Measurements from ENCODE around the gene UBTD2.

The UBTD2 gene

GRCh38 chr5:172178991-172179989 is 104.3 kb downstream of the UBTD2 start:
- CTCF ChIA-PET = interaction anchor here (0.9 kb wide), 1 partner anchor 104 kb away, joined by 3 read pairs; no protein-coding TSS in a partner anchor
- no peak for DNase-seq (ENCODE audit: extremely low spot score)
- POLR2A ChIA-PET = interaction anchor here (1.7 kb wide), 1 partner anchor 7 kb away, joined by 5 read pairs; no protein-coding TSS in a partner anchor
- TF ChIP-seq BHLHE40 (IDR thresholded peaks at IDR 0.05; ENCODE audit: borderline replicate concordance) (no peak), ELF4 (IDR thresholded peaks at IDR 0.05) (no peak), TARDBP (IDR thresholded peaks at IDR 0.05) (no peak), FOXM1 (IDR thresholded peaks at IDR 0.05; ENCODE audit: borderline replicate concordance) (no peak), HDGF (IDR thresholded peaks at IDR 0.05; ENCODE audit: borderline replicate concordance) (no peak), LEF1 (IDR thresholded peaks at IDR 0.05; ENCODE audit: borderline replicate concordance) (no peak), SP1 (IDR thresholded peaks at IDR 0.05) (no peak), FOXA1 (IDR thresholded peaks at IDR 0.05) (no peak), ARNT (IDR thresholded peaks at IDR 0.05) (no peak), CTBP1 (IDR thresholded peaks at IDR 0.05; ENCODE audit: borderline replicate concordance) (no peak), SUZ12 (IDR thresholded peaks at IDR 0.05) (no peak), FOXK2 (IDR thresholded peaks at IDR 0.05) (no peak), ZNF384 (IDR thresholded peaks at IDR 0.05) (no peak)

- ChIA-PET POLR2A (interaction anchor here (1.7 kb wide), 1 partner anchor 8 kb away, joined by 5 read pairs; no protein-coding TSS in a partner anchor), CTCF (interaction anchor here (0.9 kb wide), 1 partner anchor 105 kb away, joined by 3 read pairs; no protein-coding TSS in a partner anchor)
- DNase-seq (ENCODE audit: extremely low spot score) = no peak
These were observed 105.1 kb downstream of the UBTD2 start for GRCh38 chr5:172178301-172178987.

GRCh38 chr5:172177176-172177575 is 106.4 kb downstream of the UBTD2 start:
- DNase-seq (ENCODE audit: extremely low spot score) = no peak
- CTCF ChIA-PET = interaction anchor here (1.1 kb wide), 1 partner anchor 12 kb away, joined by 3 read pairs; no protein-coding TSS in a partner anchor
- POLR2A ChIA-PET = interaction anchor here (1.7 kb wide), 1 partner anchor 9 kb away, joined by 5 read pairs; no protein-coding TSS in a partner anchor
- TF ChIP-seq L3MBTL2 (conservative IDR thresholded peaks at IDR 0.05) = no peak
- TF ChIP-seq BHLHE40 (IDR thresholded peaks at IDR 0.05; ENCODE audit: borderline replicate concordance) = no peak
- TF ChIP-seq FOXA1 (IDR thresholded peaks at IDR 0.05) = no peak
- no peak for TF ChIP-seq SUZ12 (IDR thresholded peaks at IDR 0.05)
- no peak for TF ChIP-seq PKNOX1 (IDR thresholded peaks at IDR 0.05)
- no peak for TF ChIP-seq FOXM1 (IDR thresholded peaks at IDR 0.05; ENCODE audit: borderline replicate concordance)
- TF ChIP-seq ARNT (IDR thresholded peaks at IDR 0.05) = no peak
- TF ChIP-seq ZNF384 (IDR thresholded peaks at IDR 0.05) = no peak
- no peak for TF ChIP-seq HDGF (IDR thresholded peaks at IDR 0.05; ENCODE audit: borderline replicate concordance)
- no peak for TF ChIP-seq CTBP1 (IDR thresholded peaks at IDR 0.05; ENCODE audit: borderline replicate concordance)
- no peak for TF ChIP-seq FOXK2 (IDR thresholded peaks at IDR 0.05)
- no peak for TF ChIP-seq LEF1 (IDR thresholded peaks at IDR 0.05; ENCODE audit: borderline replicate concordance)
- no peak for TF ChIP-seq TARDBP (IDR thresholded peaks at IDR 0.05)
- TF ChIP-seq ELF4 (IDR thresholded peaks at IDR 0.05) = no peak
- TF ChIP-seq NFRKB (IDR thresholded peaks at IDR 0.05) = no peak
- no peak for TF ChIP-seq SP1 (IDR thresholded peaks at IDR 0.05)

More at GRCh38 chr5:172178301-172178987, 105.1 kb downstream of the UBTD2 start:
- no peak for TF ChIP-seq FOXK2 (IDR thresholded peaks at IDR 0.05)
- TF ChIP-seq FOXA1 (IDR thresholded peaks at IDR 0.05) = no peak
- TF ChIP-seq L3MBTL2 (conservative IDR thresholded peaks at IDR 0.05) = no peak
- no peak for TF ChIP-seq TARDBP (IDR thresholded peaks at IDR 0.05)
- TF ChIP-seq SP1 (IDR thresholded peaks at IDR 0.05) = no peak
- no peak for TF ChIP-seq HDGF (IDR thresholded peaks at IDR 0.05; ENCODE audit: borderline replicate concordance)
- no peak for TF ChIP-seq ZNF384 (IDR thresholded peaks at IDR 0.05)
- TF ChIP-seq ARNT (IDR thresholded peaks at IDR 0.05) = no peak
- no peak for TF ChIP-seq ELF4 (IDR thresholded peaks at IDR 0.05)
- TF ChIP-seq BHLHE40 (IDR thresholded peaks at IDR 0.05; ENCODE audit: borderline replicate concordance) = no peak
- no peak for TF ChIP-seq PKNOX1 (IDR thresholded peaks at IDR 0.05)
- TF ChIP-seq FOXM1 (IDR thresholded peaks at IDR 0.05; ENCODE audit: borderline replicate concordance) = no peak
- TF ChIP-seq SUZ12 (IDR thresholded peaks at IDR 0.05) = no peak
- TF ChIP-seq CTBP1 (IDR thresholded peaks at IDR 0.05; ENCODE audit: borderline replicate concordance) = no peak
- TF ChIP-seq LEF1 (IDR thresholded peaks at IDR 0.05; ENCODE audit: borderline replicate concordance) = no peak

GRCh38 chr5:172175263-172175719 is 108.3 kb downstream of the UBTD2 start:
- CTCF ChIA-PET = interaction anchor here (0.6 kb wide), 1 partner anchor 62 kb away, joined by 3 read pairs; no protein-coding TSS in a partner anchor
- POLR2A ChIA-PET = interaction anchor here (0.7 to 1.5 kb wide), 2 partner anchors 13 to 107 kb away, joined by 3 to 6 read pairs; partner anchors contain the start of gene STK10
- no peak for DNase-seq (ENCODE audit: extremely low spot score)
- TF ChIP-seq TARDBP (IDR thresholded peaks at IDR 0.05) (no peak), CTBP1 (IDR thresholded peaks at IDR 0.05; ENCODE audit: borderline replicate concordance) (no peak), BHLHE40 (IDR thresholded peaks at IDR 0.05; ENCODE audit: borderline replicate concordance) (no peak), ARNT (IDR thresholded peaks at IDR 0.05) (no peak), PKNOX1 (IDR thresholded peaks at IDR 0.05) (no peak), FOXM1 (IDR thresholded peaks at IDR 0.05; ENCODE audit: borderline replicate concordance) (no peak), FOXK2 (IDR thresholded peaks at IDR 0.05) (no peak), L3MBTL2 (conservative IDR thresholded peaks at IDR 0.05) (no peak), HDGF (IDR thresholded peaks at IDR 0.05; ENCODE audit: borderline replicate concordance) (no peak), FOXA1 (IDR thresholded peaks at IDR 0.05) (no peak), SP1 (IDR thresholded peaks at IDR 0.05) (no peak), ZNF384 (IDR thresholded peaks at IDR 0.05) (no peak), NFRKB (IDR thresholded peaks at IDR 0.05) (no peak), LEF1 (IDR thresholded peaks at IDR 0.05; ENCODE audit: borderline replicate concordance) (no peak), SUZ12 (IDR thresholded peaks at IDR 0.05) (no peak), ELF4 (IDR thresholded peaks at IDR 0.05) (no peak)

All from HEK293T (cell line).